Measurements from ENCODE around the gene DOCK6. TPM values are rescaled to one million over a fixed set of nuclear protein-coding genes. Genes with fewer than 3 reads are reported as not detected.

The DOCK6 gene
- total RNA-seq, 1 experiment from 2014 or later: 57.9 TPM

DNA sequence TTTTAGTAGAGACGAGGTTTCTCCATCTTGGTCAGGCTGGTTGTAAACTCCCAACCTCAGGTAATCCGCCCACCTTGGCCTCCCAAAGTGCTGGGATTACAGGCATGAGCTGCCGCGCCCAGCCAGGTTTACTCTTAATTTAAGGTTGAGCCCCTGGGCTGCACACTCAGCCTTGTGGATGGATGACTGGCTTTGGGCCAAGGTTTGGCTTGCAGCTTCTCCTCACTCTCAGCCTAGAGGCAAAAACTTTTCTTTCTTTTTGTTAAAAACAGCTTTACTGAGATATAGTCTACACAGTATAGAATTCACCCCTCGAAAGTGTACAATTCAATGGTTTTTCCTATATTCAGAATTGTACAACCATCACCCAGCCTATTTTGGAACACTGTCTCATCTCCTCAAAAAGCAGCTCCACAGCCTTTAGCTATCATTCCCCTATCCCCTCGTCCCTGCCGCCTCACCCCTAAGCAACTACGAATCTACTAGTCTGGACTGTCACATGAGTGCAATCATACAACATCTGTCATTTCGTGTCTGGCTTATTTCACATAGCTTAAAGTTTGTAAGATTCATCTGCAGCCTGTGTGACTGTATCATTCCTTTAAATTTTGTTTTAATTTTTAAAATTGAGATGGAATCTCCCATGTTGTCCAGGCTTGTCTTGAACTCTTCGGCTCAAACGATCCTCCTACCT is 19.2 kb upstream of the DOCK6 start:
- no peak overlapping the region for H2BK120ac ChIP-seq (ENCODE audit: low read depth, low read length, poor library complexity, severe bottlenecking)
- Mint-ChIP-seq H3K27me3 (ENCODE audit: low read depth) (peaks cover 12% of the 10 kb centered on the region), H3K9me3 (peaks cover 20 to 21% of the 10 kb centered on the region in 2 experiments), H3K4me3 (no peak overlapping the region), H3K36me3 (ENCODE audit: insufficient read depth in 1 of 3, low read depth in 3 of 3) (peaks cover 0 to 10% (median 2%) of the 10 kb centered on the region in 3 experiments; a peak in 5 of 7 replicates), H3K4me1 (peaks cover 3 to 6% of the 10 kb centered on the region in 2 experiments), H3K27ac (no peak overlapping the region; a peak in 1 of 7 replicates)
- H3K23ac ChIP-seq (ENCODE audit: insufficient read length, low read depth, low read length): no peak overlapping the region
- H4K91ac ChIP-seq (ENCODE audit: insufficient read length, low read depth, low read length): no peak overlapping the region
- no peaks in the 10 kb centered on the region for H3K79me2 ChIP-seq (ENCODE audit: insufficient read depth, low read length)
- no peak overlapping the region for H4K8ac ChIP-seq (replicated peaks; ENCODE audit: insufficient read length, low read depth, low read length)
- H3K9ac ChIP-seq (ENCODE audit: extremely low read depth, insufficient read length, low read length): no peak overlapping the region
- H2AFZ ChIP-seq (ENCODE audit: low read length): no peak overlapping the region
- H3K14ac ChIP-seq (ENCODE audit: insufficient read depth, low read length): no peak overlapping the region
- no peak overlapping the region for H2BK12ac ChIP-seq (ENCODE audit: insufficient read length, low read depth, low read length)
- no peak overlapping the region for H3K27ac ChIP-seq (ENCODE audit: insufficient read length, low read depth, low read length)
- H2BK5ac ChIP-seq (ENCODE audit: insufficient read length, low read length): no peak overlapping the region
- H2BK20ac ChIP-seq (ENCODE audit: low read depth, low read length, poor library complexity, severe bottlenecking): no peak overlapping the region
- H3K4me1 ChIP-seq (ENCODE audit: insufficient read depth, low read length): no peaks in the 10 kb centered on the region
- no peak overlapping the region for H2BK15ac ChIP-seq (ENCODE audit: low read depth, low read length)
- no peaks in the 10 kb centered on the region for H3K27me3 ChIP-seq (ENCODE audit: insufficient read depth, low read length)
- H3K4me2 ChIP-seq (ENCODE audit: insufficient read depth, insufficient read length, low read length): no peak overlapping the region
- no peak for DNase-seq
- no peak overlapping the region for H3K56ac ChIP-seq (ENCODE audit: insufficient read length, low read depth, low read length)
- H4K5ac ChIP-seq (ENCODE audit: insufficient read length, low read depth, low read length): no peak overlapping the region
- H3T11ph ChIP-seq (ENCODE audit: low read length): no peak overlapping the region
- no peaks in the 10 kb centered on the region for H3K23me2 ChIP-seq (ENCODE audit: insufficient read length, low read depth, low read length, poor library complexity, severe bottlenecking)
- H4K20me1 ChIP-seq (ENCODE audit: control insufficient read depth, insufficient read depth, insufficient read length): no peaks in the 10 kb centered on the region
- TF ChIP-seq, protein P1, sequence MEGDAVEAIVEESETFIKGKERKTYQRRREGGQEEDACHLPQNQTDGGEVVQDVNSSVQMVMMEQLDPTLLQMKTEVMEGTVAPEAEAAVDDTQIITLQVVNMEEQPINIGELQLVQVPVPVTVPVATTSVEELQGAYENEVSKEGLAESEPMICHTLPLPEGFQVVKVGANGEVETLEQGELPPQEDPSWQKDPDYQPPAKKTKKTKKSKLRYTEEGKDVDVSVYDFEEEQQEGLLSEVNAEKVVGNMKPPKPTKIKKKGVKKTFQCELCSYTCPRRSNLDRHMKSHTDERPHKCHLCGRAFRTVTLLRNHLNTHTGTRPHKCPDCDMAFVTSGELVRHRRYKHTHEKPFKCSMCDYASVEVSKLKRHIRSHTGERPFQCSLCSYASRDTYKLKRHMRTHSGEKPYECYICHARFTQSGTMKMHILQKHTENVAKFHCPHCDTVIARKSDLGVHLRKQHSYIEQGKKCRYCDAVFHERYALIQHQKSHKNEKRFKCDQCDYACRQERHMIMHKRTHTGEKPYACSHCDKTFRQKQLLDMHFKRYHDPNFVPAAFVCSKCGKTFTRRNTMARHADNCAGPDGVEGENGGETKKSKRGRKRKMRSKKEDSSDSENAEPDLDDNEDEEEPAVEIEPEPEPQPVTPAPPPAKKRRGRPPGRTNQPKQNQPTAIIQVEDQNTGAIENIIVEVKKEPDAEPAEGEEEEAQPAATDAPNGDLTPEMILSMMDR (conservative IDR thresholded peaks at IDR 0.05): no peak
- WGBS (ENCODE audit: extremely low coverage, insufficient read length, low lambda C conversion rate): no CpG with 5 or more reads among the region's 11 CpGs
- H3K4ac ChIP-seq (ENCODE audit: low read depth, low read length): no peak overlapping the region
- H2AK5ac ChIP-seq (ENCODE audit: insufficient read length, low read length): no peak overlapping the region
- H3K79me1 ChIP-seq (ENCODE audit: insufficient read depth, low read depth, low read length, poor library complexity, severe bottlenecking): no peaks in the 10 kb centered on the region
- H3K9me3 ChIP-seq (ENCODE audit: control insufficient read depth, low read depth, low read length): no peaks in the 10 kb centered on the region
- no peak overlapping the region for H3K18ac ChIP-seq (ENCODE audit: insufficient read length, low read depth, low read length)

Data from H9 (cell line).